ENCODE results near the gene GNG13. TPM values are rescaled to one million over a fixed set of nuclear protein-coding genes. Genes with fewer than 3 reads are reported as not detected.

The GNG13 gene
- total RNA-seq, 3 donors from 2014 or later = not detected

DNA sequence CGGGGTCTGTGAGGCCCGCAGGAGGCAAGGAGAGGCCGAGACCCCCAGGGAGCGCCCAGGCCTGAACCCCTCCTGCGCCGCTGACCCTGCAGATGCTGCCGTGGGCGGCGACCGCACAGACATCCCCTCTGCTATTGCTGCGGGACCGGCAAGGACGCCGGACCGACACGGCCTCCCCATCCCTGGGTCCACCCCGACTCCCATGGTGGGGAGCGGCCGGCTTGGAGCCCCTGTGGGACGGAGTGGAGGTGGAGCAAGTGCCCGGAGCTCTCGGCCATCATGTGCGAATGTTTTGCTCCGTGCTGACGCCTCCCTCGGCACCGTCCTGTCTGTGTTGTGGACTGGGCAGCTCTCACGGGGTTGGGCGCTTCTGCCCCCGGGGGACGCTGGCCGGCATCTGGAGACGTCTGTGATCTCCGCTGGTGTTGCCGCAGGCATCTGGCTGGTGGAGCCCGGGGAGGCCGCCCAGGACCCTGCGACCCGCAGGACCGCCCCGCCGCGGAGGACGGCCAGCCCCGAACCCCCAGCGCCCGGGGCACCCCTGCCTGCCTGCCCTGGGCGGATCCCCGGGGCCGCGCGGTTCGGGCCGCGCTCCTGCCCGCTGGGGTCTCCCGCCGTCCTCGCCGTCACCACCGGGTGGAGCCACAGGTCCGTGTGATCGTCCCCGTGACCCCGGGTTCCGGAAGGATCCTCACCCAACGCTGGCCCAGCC, 12.8 kb upstream of the GNG13 start:
- Histone ChIP-seq H3K27ac (no peak overlapping the region), H3K9me3 (peaks cover 0 to 4% of the 10 kb centered on the region in 2 donors), H3K4me1 (no peaks in the 10 kb centered on the region), H3K27me3 (peaks cover 0 to 52% of the 10 kb centered on the region in 2 donors), H3K36me3 (no peaks in the 10 kb centered on the region), H3K4me3 (peak overlapping the region in 2 of 3 donors; percentile 39 to 58)
- no peak for DNase-seq (ENCODE audit: low spot score in 2 of 2)
- TF ChIP-seq, protein P1, sequence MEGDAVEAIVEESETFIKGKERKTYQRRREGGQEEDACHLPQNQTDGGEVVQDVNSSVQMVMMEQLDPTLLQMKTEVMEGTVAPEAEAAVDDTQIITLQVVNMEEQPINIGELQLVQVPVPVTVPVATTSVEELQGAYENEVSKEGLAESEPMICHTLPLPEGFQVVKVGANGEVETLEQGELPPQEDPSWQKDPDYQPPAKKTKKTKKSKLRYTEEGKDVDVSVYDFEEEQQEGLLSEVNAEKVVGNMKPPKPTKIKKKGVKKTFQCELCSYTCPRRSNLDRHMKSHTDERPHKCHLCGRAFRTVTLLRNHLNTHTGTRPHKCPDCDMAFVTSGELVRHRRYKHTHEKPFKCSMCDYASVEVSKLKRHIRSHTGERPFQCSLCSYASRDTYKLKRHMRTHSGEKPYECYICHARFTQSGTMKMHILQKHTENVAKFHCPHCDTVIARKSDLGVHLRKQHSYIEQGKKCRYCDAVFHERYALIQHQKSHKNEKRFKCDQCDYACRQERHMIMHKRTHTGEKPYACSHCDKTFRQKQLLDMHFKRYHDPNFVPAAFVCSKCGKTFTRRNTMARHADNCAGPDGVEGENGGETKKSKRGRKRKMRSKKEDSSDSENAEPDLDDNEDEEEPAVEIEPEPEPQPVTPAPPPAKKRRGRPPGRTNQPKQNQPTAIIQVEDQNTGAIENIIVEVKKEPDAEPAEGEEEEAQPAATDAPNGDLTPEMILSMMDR (IDR thresholded peaks at IDR 0.05) = peak in 1 of 3 donors; percentile 58
- TF ChIP-seq POLR2A (IDR thresholded peaks at IDR 0.05) (no peak), POLR2AphosphoS5 (IDR thresholded peaks at IDR 0.05) (no peak)
- intact Hi-C loops (cut with DNase I; ENCODE audit: low total_unique reads) = loop anchor here (5.0 kb wide), 1 partner anchor 244 kb away; no protein-coding TSS in a partner anchor

DNA sequence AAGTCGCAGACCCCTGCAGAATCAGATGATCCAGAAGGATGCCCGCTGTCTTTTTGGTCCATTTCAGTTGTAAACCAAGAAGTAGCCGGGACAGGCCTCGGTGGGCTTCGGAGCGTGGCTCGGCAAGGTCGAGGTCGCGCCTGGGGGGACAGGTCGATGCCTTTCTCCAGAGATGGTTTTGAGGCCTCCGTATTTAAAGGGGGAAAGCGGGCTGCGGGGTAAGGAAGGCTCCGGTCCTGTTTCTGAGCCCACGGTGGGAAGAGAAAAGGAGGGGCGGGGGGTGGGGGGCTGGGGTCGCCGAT, 7.5 kb upstream of the GNG13 start:
- peak overlapping the region; percentile 95 to 98 for H3K27ac ChIP-seq
- H3K27me3 ChIP-seq = peaks cover 0 to 6% of the 10 kb centered on the region in 2 donors
- intact Hi-C loops (cut with DNase I; ENCODE audit: low total_unique reads) = no loop called here

DNA sequence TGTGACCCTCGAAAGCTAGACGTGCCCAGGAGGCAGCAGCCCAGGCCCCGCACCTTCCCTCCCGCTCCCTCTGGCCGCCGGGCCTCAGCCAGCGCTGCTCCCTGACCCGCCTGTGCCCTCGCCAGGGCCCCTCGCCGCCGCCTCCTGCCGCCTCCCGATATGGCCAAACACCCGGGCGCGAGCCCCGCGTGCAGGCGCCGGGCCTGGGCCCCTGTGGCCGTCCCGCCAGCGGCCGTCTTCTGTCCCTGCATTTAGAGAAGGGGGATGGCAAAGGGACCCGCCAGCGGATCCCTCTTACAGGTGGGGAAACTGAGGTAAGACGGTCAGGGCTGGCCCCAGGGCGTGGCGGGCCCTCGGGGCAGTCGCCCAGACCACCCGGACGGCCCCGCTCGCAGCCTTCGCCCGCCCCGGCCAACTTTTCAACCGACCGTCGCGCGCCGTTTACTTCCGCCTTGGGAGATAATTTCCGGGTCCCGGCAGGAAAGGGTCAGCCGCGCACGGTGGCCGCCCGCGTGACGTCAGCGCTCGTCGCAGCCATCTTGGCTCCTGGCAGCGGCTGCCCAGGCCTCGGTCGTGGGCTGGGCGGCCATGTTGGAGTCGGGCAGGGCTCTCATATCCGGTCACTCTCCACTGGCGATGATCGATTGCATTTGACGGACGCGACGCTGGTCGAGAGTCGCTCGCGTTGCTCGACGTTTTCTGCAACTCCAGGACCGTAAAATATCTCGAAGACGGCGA, 7.0 kb upstream of the GNG13 start:
- peaks cover 0 to 4% of the 10 kb centered on the region in 2 donors for H3K9me3 ChIP-seq
- peak overlapping the region; percentile 75 to 94 (median 84) for H3K4me3 ChIP-seq
- peak; percentile 92 for DNase-seq (ENCODE audit: low spot score in 2 of 2)
- intact Hi-C loops (cut with DNase I; ENCODE audit: low total_unique reads) = no loop called here
- H3K4me1 ChIP-seq = no peaks in the 10 kb centered on the region
- peak overlapping the region; percentile 95 to 98 for H3K27ac ChIP-seq
- TF ChIP-seq, protein P1 (IDR thresholded peaks at IDR 0.05) = no peak
- peak; percentile 60 to 89 (median 84) for TF ChIP-seq POLR2AphosphoS5 (IDR thresholded peaks at IDR 0.05)
- TF ChIP-seq POLR2A (IDR thresholded peaks at IDR 0.05) = peak; percentile 56
- peaks cover 0 to 9% of the 10 kb centered on the region in 2 donors for H3K27me3 ChIP-seq
- no peaks in the 10 kb centered on the region for H3K36me3 ChIP-seq

More for the DNA sequence above, 7.5 kb upstream of the GNG13 start:
- no peak for TF ChIP-seq POLR2AphosphoS5 (IDR thresholded peaks at IDR 0.05)
- TF ChIP-seq, protein P1 (IDR thresholded peaks at IDR 0.05) = no peak
- TF ChIP-seq POLR2A (IDR thresholded peaks at IDR 0.05) = no peak
- Histone ChIP-seq H3K4me3 (peak overlapping the region; percentile 75 to 94 (median 84)), H3K36me3 (no peaks in the 10 kb centered on the region), H3K4me1 (no peaks in the 10 kb centered on the region), H3K9me3 (peaks cover 0 to 4% of the 10 kb centered on the region in 2 donors)
- no peak for DNase-seq (ENCODE audit: low spot score in 2 of 2)

DNA sequence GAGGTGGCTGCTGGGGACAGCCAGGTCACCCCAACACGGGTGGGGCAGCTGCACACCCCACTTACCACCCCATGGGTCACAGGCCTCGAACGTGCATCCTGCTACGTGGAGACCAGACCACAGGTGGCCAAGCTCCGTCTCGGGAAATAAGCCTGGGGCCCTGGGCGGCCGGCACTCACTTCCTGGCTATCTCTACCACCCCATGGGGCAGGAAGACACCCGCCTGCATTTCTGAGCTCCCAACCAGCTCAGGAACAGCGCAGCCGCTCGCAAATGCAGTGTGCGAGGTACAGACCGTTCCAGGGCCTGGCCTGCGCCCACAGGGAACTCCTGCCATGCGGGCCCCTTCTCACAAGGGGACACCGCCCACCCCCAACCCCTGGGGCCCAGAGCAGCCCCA, 4.9 kb upstream of the GNG13 start:
- no peak for DNase-seq (ENCODE audit: low spot score in 2 of 2)
- peaks cover 4 to 30% of the 10 kb centered on the region in 2 donors for H3K27me3 ChIP-seq
- TF ChIP-seq POLR2A (IDR thresholded peaks at IDR 0.05) (no peak), POLR2AphosphoS5 (IDR thresholded peaks at IDR 0.05) (no peak)
- TF ChIP-seq, protein P1 (IDR thresholded peaks at IDR 0.05) = no peak
- H3K9me3 ChIP-seq = no peaks in the 10 kb centered on the region
- no peaks in the 10 kb centered on the region for H3K4me1 ChIP-seq
- H3K27ac ChIP-seq = no peak overlapping the region
- H3K4me3 ChIP-seq = no peak overlapping the region
- intact Hi-C loops (cut with DNase I; ENCODE audit: low total_unique reads) = no loop called here
- H3K36me3 ChIP-seq = no peaks in the 10 kb centered on the region
